ENCODE data around the gene ACO2. TPM values are rescaled to one million over a fixed set of nuclear protein-coding genes. Genes with fewer than 3 reads are reported as not detected.
A peak's percentile ranks its signal among the peaks of the same experiment; 100 is the strongest.

The ACO2 gene
- total and polyA plus RNA-seq, 2 of the 8 experiments (the other 6 are each of a cell fraction or from before 2014, with no cell fraction given): 52.8 to 75.4 TPM

GRCh38 chr22:41531715-41532477, 63.0 kb downstream of the ACO2 start:
- CTCF ChIA-PET (ENCODE audit: partially characterized antibody): interaction anchor here (0.5 to 2.3 kb wide), 17 partner anchors 9 to 241 kb away, joined by 3 to 19 read pairs (median 5); partner anchors contain the start of gene POLR3H

More at GRCh38 chr22:41531715-41532477, 63.0 kb downstream of the ACO2 start:
- H3K79me1 ChIP-seq (ENCODE audit: low read depth, low read length): 0 out of 2 replicates have a peak, but pooled peaks cover 2% of the 10 kb centered on the region
- peaks cover 0 to 7% (median 3%) of the 10 kb centered on the region in 4 experiments; a peak in 4 of 7 replicates for H3K4me1 ChIP-seq (replicated peaks in 1 of 4; ENCODE audit: control insufficient read depth in 3 of 4, insufficient read depth in 4 of 4, low read length in 3 of 4)
- H3K4me3 ChIP-seq (ENCODE audit: extremely low read depth in 1 of 4, insufficient read depth in 2 of 4, low read depth in 3 of 4, low read length in 4 of 4): no peak overlapping the region
- no peaks in the 10 kb centered on the region for H3K23me2 ChIP-seq (ENCODE audit: low read depth, low read length)
- H3K23ac ChIP-seq (ENCODE audit: insufficient read length): no peak overlapping the region
- H2AFZ ChIP-seq (ENCODE audit: low read length): no peak overlapping the region
- H3K9me3 ChIP-seq (ENCODE audit: insufficient read depth in 2 of 2, low read depth in 1 of 2, low read length in 1 of 2): no peaks in the 10 kb centered on the region
- no peak overlapping the region for H4K91ac ChIP-seq (replicated peaks; ENCODE audit: insufficient read length, low read length)
- POLR2A ChIA-PET (ENCODE audit: partially characterized antibody): interaction anchor here (1.0 to 1.9 kb wide), 4 partner anchors 9 to 128 kb away, joined by 3 to 15 read pairs (median 5); partner anchors contain the start of gene POLR3H
- no peak for FAIRE-seq
- no peak overlapping the region for H2BK20ac ChIP-seq (ENCODE audit: low read length)
- no peak overlapping the region for H3K14ac ChIP-seq (ENCODE audit: insufficient read length)
- no peak overlapping the region for H3K4me2 ChIP-seq (ENCODE audit: insufficient read depth in 1 of 2, low read depth in 2 of 2, low read length in 2 of 2)
- no peak overlapping the region for H2BK15ac ChIP-seq (ENCODE audit: low read length)
- H2BK120ac ChIP-seq (replicated peaks; ENCODE audit: low read depth, low read length): no peak overlapping the region
- H3K79me2 ChIP-seq (ENCODE audit: control insufficient read depth in 1 of 2, insufficient read depth in 2 of 2, low read length in 2 of 2): no peaks in the 10 kb centered on the region; a peak in 1 of 4 replicates
- H2AK5ac ChIP-seq (ENCODE audit: low read depth, low read length): no peak overlapping the region
- H3K4ac ChIP-seq (replicated peaks; ENCODE audit: insufficient read length, low read depth, low read length): no peak overlapping the region
- 95% methylated on average over 17 of the region's 17 CpGs; no CpG with 5 or more reads in 1 of the 2 experiments for WGBS, 2 experiments (ENCODE audit: extremely low coverage in 1 of 2, insufficient coverage in 1 of 2, insufficient read length in 1 of 2, insufficient replicate concordance in 2 of 2, low coverage in 1 of 2, low lambda C conversion rate in 2 of 2, missing lambda C conversion rate in 1 of 2)
- H4K20me1 ChIP-seq (replicated peaks in 1 of 2; ENCODE audit: control insufficient read depth in 1 of 2, insufficient read depth in 2 of 2, low read length in 2 of 2): peaks cover 11 to 32% of the 10 kb centered on the region in 2 experiments
- H3K9ac ChIP-seq (replicated peaks in 1 of 4; ENCODE audit: extremely low read depth in 1 of 4, low read depth in 3 of 4, low read length in 3 of 4): peak overlapping the region in 2 of 4 experiments; percentile 20 to 23; a peak in 3 of 7 replicates
- H3K27me3 ChIP-seq (replicated peaks in 1 of 4; ENCODE audit: control insufficient read depth in 3 of 4, extremely low read depth in 1 of 4, insufficient read depth in 3 of 4, low read length in 3 of 4): no peaks in the 10 kb centered on the region
- H2BK12ac ChIP-seq (ENCODE audit: low read depth, low read length): no peak overlapping the region
- DNase-seq (ENCODE audit: low read depth in 1 of 2, low spot score in 2 of 2): no peak
- H3K36me3 ChIP-seq (ENCODE audit: control insufficient read depth in 2 of 4, insufficient read depth in 4 of 4, low read length in 3 of 4): peaks cover 22 to 43% (median 33%) of the 10 kb centered on the region in 4 experiments
- H2BK5ac ChIP-seq (ENCODE audit: low read depth, low read length): no peak overlapping the region
- H3K56ac ChIP-seq (replicated peaks; ENCODE audit: insufficient read length, low read depth, low read length): no peak overlapping the region
- H3K27ac ChIP-seq (ENCODE audit: low read depth, low read length): 0 out of 2 replicates have a peak overlapping the region, but pooled peaks have one; percentile 26
- TF ChIP-seq JUND (IDR thresholded peaks at IDR 0.05; ENCODE audit: low read length) (no peak), RFX5 (IDR thresholded peaks at IDR 0.05; ENCODE audit: borderline replicate concordance, low read depth, low read length) (no peak), SIX5 (IDR thresholded peaks at IDR 0.05; ENCODE audit: low read depth, low read length) (no peak), HDAC6 (IDR thresholded peaks at IDR 0.05; ENCODE audit: low read depth, low read length) (no peak), CHD1 (IDR thresholded peaks at IDR 0.05; ENCODE audit: low read depth, low read length) (no peak), CEBPB (IDR thresholded peaks at IDR 0.05; ENCODE audit: low read depth, low read length) (no peak), SRF (IDR thresholded peaks at IDR 0.05; ENCODE audit: low read depth, low read length) (no peak)
- TF ChIP-seq, protein P1, sequence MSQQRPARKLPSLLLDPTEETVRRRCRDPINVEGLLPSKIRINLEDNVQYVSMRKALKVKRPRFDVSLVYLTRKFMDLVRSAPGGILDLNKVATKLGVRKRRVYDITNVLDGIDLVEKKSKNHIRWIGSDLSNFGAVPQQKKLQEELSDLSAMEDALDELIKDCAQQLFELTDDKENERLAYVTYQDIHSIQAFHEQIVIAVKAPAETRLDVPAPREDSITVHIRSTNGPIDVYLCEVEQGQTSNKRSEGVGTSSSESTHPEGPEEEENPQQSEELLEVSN (IDR thresholded peaks at IDR 0.05): no peak
- no peak overlapping the region for H3K18ac ChIP-seq (ENCODE audit: extremely low read depth, low read length)
- no peak overlapping the region for H4K5ac ChIP-seq (ENCODE audit: insufficient read length, low read depth, low read length)
- no peak overlapping the region for H4K8ac ChIP-seq (ENCODE audit: extremely low read depth, insufficient read depth, low read length)

All from H1 (cell line).